CD14-positive monocyte (primary cell): ENCODE results near the gene TBC1D13. TPM values are rescaled to one million over a fixed set of nuclear protein-coding genes. Genes with fewer than 3 reads are reported as not detected.

Source experiments
- DNase-seq, 3 donors: peaks; one replicate each; pipeline ENCODE4 v3.0.0-alpha.2; 2011 to 2022
- H2AFZ ChIP-seq: 2 replicates; pipeline ENCODE4 v1.6.0; 2012; ENCODE audit warnings: mild to moderate bottlenecking, low read depth, low read length, inconsistent platforms; ENCODE audit not compliant: insufficient read depth, poor library complexity, severe bottlenecking
- H3K27ac ChIP-seq, 2 donors: 1 replicate in 1 of 2; 2 replicates in 1 of 2; pipeline ENCODE4 v1.5.1; 2012 to 2013; ENCODE audit warnings: low read length in 2 of 2, control low read depth in 1 of 2, inconsistent platforms in 1 of 2, low read depth in 1 of 2, mild to moderate bottlenecking in 1 of 2
- H3K27me3 ChIP-seq, 2 donors: one replicate each; pipeline versions ENCODE4 v1.6.0 to v1.6.1; 2011 to 2013; ENCODE audit warnings: low read length in 2 of 2; ENCODE audit not compliant: control insufficient read depth in 2 of 2, insufficient read depth in 2 of 2
- H3K36me3 ChIP-seq, 2 donors: replicated peaks in 1 of 2; 1 replicate in 1 of 2; 2 replicates in 1 of 2; pipeline versions ENCODE4 v1.5.1 to v1.6.1; 2012 to 2013; ENCODE audit warnings: low read length in 2 of 2, control low read depth in 1 of 2, inconsistent platforms in 1 of 2, mild to moderate bottlenecking in 1 of 2; ENCODE audit not compliant: insufficient read depth in 2 of 2, control insufficient read depth in 1 of 2
- H3K4me1 ChIP-seq, 2 donors: 1 replicate in 1 of 2; 2 replicates in 1 of 2; pipeline versions ENCODE4 v1.5.1 to v1.6.1; 2012 to 2013; ENCODE audit warnings: low read length in 2 of 2, control low read depth in 1 of 2, inconsistent platforms in 1 of 2, mild to moderate bottlenecking in 1 of 2, moderate library complexity in 1 of 2; ENCODE audit not compliant: insufficient read depth in 2 of 2, control insufficient read depth in 1 of 2
- H3K4me2 ChIP-seq: replicated peaks from 2 replicates; pipeline ENCODE3; 2012; ENCODE audit warnings: low read length, moderate library complexity, mild to moderate bottlenecking; ENCODE audit not compliant: poor library complexity, severe bottlenecking; ENCODE audit errors: extremely low read depth
- H3K4me3 ChIP-seq, 3 experiments: fragments of 200-600 bp in 1 of 3; sonication (generic) in 1 of 3; replicated peaks in 1 of 3; 1 replicate in 2 of 3; 2 replicates in 1 of 3; pipeline ENCODE4 v1.5.1; 2011 to 2013; ENCODE audit warnings: low read length in 3 of 3, mild to moderate bottlenecking in 3 of 3, control low read depth in 2 of 3, low read depth in 2 of 3, inconsistent platforms in 1 of 3, moderate library complexity in 1 of 3
- H3K79me2 ChIP-seq: 2 replicates; pipeline ENCODE4 v1.6.0; 2012; ENCODE audit warnings: mild to moderate bottlenecking, control low read depth, inconsistent platforms, low read length, moderate library complexity; ENCODE audit not compliant: insufficient read depth
- H3K9ac ChIP-seq: 2 replicates; pipeline ENCODE4 v1.6.0; 2017; ENCODE audit warnings: low read length, mild to moderate bottlenecking; ENCODE audit not compliant: insufficient read depth, poor library complexity, severe bottlenecking
- H3K9me3 ChIP-seq, 2 donors: replicated peaks in 1 of 2; 1 replicate in 1 of 2; 2 replicates in 1 of 2; pipeline versions ENCODE4 v1.5.1 to v1.6.1; 2012 to 2013; ENCODE audit warnings: low read length in 2 of 2, control low read depth in 1 of 2; ENCODE audit not compliant: control insufficient read depth in 1 of 2, insufficient read depth in 1 of 2
- H4K20me1 ChIP-seq: 2 replicates; pipeline ENCODE4 v1.6.0; 2012; ENCODE audit warnings: mild to moderate bottlenecking, low read length, control low read depth, moderate library complexity; ENCODE audit not compliant: insufficient read depth
- H3K27ac Mint-ChIP-seq, 7 donors: one replicate each; pipeline ENCODE4 v1.8.0; 2020; ENCODE audit warnings: mild to moderate bottlenecking in 7 of 7, mixed read lengths in 7 of 7, moderate library complexity in 6 of 7, inconsistent platforms in 2 of 7
- H3K27me3 Mint-ChIP-seq, 3 donors: one replicate each; pipeline ENCODE4 v1.8.0; 2021 to 2022; ENCODE audit warnings: low read depth in 3 of 3, mild to moderate bottlenecking in 3 of 3, mixed read lengths in 3 of 3, moderate library complexity in 3 of 3, inconsistent platforms in 1 of 3
- H3K36me3 Mint-ChIP-seq, 2 donors: one replicate each; pipeline ENCODE4 v1.8.0; 2020; ENCODE audit warnings: mixed read lengths in 2 of 2, inconsistent platforms in 1 of 2, mild to moderate bottlenecking in 1 of 2
- H3K4me1 Mint-ChIP-seq: one replicate; pipeline ENCODE4 v1.8.0; 2020; ENCODE audit warnings: mild to moderate bottlenecking, mixed read lengths
- H3K4me3 Mint-ChIP-seq, 2 donors: one replicate each; pipeline ENCODE4 v1.8.0; 2020; ENCODE audit warnings: mild to moderate bottlenecking in 2 of 2, mixed read lengths in 2 of 2, moderate library complexity in 1 of 2
- H3K9me3 Mint-ChIP-seq, 7 donors: one replicate each; pipeline ENCODE4 v1.8.0; 2020 to 2022; ENCODE audit warnings: mixed read lengths in 7 of 7, mild to moderate bottlenecking in 6 of 7, moderate library complexity in 6 of 7, inconsistent platforms in 2 of 7
- CTCF ChIP-seq: fragments of 200-600 bp; IDR thresholded peaks from one replicate; pipeline ENCODE4 v1.8.0; 2022; ENCODE audit warnings: antibody characterized with exemption, mild to moderate bottlenecking
- WGBS: methylation state at CpG from one replicate; pipeline ENCODE4 v1.1.5; 2013; ENCODE audit warnings: missing lambda C conversion rate; ENCODE audit not compliant: insufficient coverage; 5-methylcytosine and 5-hydroxymethylcytosine counted together
- intact Hi-C, 2 donors: fragments of 100-400 bp; cut with micrococcal nuclease; formaldehyde crosslinking; loops; one replicate each; pipeline versions ENCODE4 v1.15.0 to v1.15.1; 2023
- polyA plus RNA-seq, 3 donors: library from polyadenylated mRNA; depleted of rRNA in 1 of 3; unstranded in 2 of 3; stranded (reverse) in 1 of 3; fragments of 300-500 nt in 2 of 3; fragments of >200 nt in 1 of 3; fragmentation: Illumina TruSeq in 2 of 3; gene quantifications; 1 replicate in 2 of 3; 2 replicates in 1 of 3; pipeline ENCODE4 v1.2.3, GENCODE V29; 2012 to 2021

The TBC1D13 gene
- polyA plus RNA-seq, 3 donors, result 9.9 to 16.8 (median 13.8) TPM

- 100% methylated on average over 1 of the region's 6 CpGs for WGBS
- H3K9me3 Mint-ChIP-seq, result no peaks in the 10 kb centered on the region
- Histone ChIP-seq H3K36me3 (peaks cover 2 to 7% of the 10 kb centered on the region in 2 donors), H3K4me1 (peaks cover 8 to 25% of the 10 kb centered on the region in 2 donors), H3K4me2 (no peak overlapping the region), H3K27me3 (no peaks in the 10 kb centered on the region), H2AFZ (no peak overlapping the region), H3K9me3 (no peaks in the 10 kb centered on the region), H4K20me1 (no peaks in the 10 kb centered on the region), H3K27ac (peak overlapping the region in 1 of 2 donors; percentile 6), H3K79me2 (peaks cover 30% of the 10 kb centered on the region), H3K4me3 (no peak overlapping the region), H3K9ac (no peak overlapping the region)
- intact Hi-C loops, result no loop called here
- H3K27me3 Mint-ChIP-seq, result no peaks in the 10 kb centered on the region
- peaks cover 26% of the 10 kb centered on the region for H3K4me1 Mint-ChIP-seq
- H3K4me3 Mint-ChIP-seq, result no peak overlapping the region
- peaks cover 6 to 15% of the 10 kb centered on the region in 2 donors for H3K36me3 Mint-ChIP-seq
- peak overlapping the region in 2 of 7 donors; percentile 26 to 31 for H3K27ac Mint-ChIP-seq
- DNase-seq, result no peak
- TF ChIP-seq CTCF, result no peak
Measured at GRCh38 chr9:128768606-128769005, 18.4 kb upstream of the TBC1D13 start.

GRCh38 chr9:128770286-128771030 is 16.6 kb upstream of the TBC1D13 start:
- peak overlapping the region; percentile 98 for H3K4me3 Mint-ChIP-seq
- 91% methylated on average over 8 of the region's 11 CpGs for WGBS

More at GRCh38 chr9:128770286-128771030, 16.6 kb upstream of the TBC1D13 start:
- Histone ChIP-seq H3K27ac (peak overlapping the region in 1 of 2 donors; percentile 93), H3K79me2 (peaks cover 30% of the 10 kb centered on the region), H3K36me3 (peaks cover 2 to 7% of the 10 kb centered on the region in 2 donors), H2AFZ (peak overlapping the region; percentile 98), H3K4me2 (peak overlapping the region; percentile 94), H3K9ac (peak overlapping the region; percentile 94), H3K9me3 (peaks cover 0 to 2% of the 10 kb centered on the region in 2 donors), H4K20me1 (no peaks in the 10 kb centered on the region), H3K4me1 (peaks cover 8 to 25% of the 10 kb centered on the region in 2 donors), H3K27me3 (no peaks in the 10 kb centered on the region), H3K4me3 (peak overlapping the region; percentile 70 to 97 (median 90))
- no peak for DNase-seq
- Mint-ChIP-seq H3K4me1 (peaks cover 26% of the 10 kb centered on the region), H3K27ac (peak overlapping the region; percentile 28 to 95 (median 93)), H3K36me3 (peaks cover 6 to 13% of the 10 kb centered on the region in 2 donors), H3K27me3 (peaks cover under 1 to 4% (median 3%) of the 10 kb centered on the region in 3 donors), H3K9me3 (peaks cover 0 to 8% (median 4%) of the 10 kb centered on the region in 7 donors)
- intact Hi-C loops, result loop anchor here in 1 of 2 donors (5.0 kb wide), 1 partner anchor 112 kb away; the partner anchor contains the start of genes KYAT1 and LRRC8A
- no peak for TF ChIP-seq CTCF
